K562 (cell line): ENCODE results near the gene PGRMC2. TPM values are rescaled to one million over a fixed set of nuclear protein-coding genes. Genes with fewer than 3 reads are reported as not detected.

ENCODE experiments used
- E2F8 ChIP-seq: fragments of 450-650 bp; IDR thresholded peaks from 2 replicates; pipeline ENCODE4 v1.7.1; 2018; ENCODE audit warnings: mild to moderate bottlenecking, low read depth; ENCODE audit not compliant: partially characterized antibody
- ELK3 ChIP-seq: fragments of 450-650 bp; formaldehyde crosslinking; IDR thresholded peaks from 2 replicates; pipeline ENCODE4 v1.4.0; 2020; ENCODE audit warnings: mild to moderate bottlenecking
- FOXK1 ChIP-seq: sonication (generic); formaldehyde crosslinking; IDR thresholded peaks from 2 replicates; pipeline ENCODE4 v1.8.0; 2022; ENCODE audit warnings: missing genetic modification reagents, mild to moderate bottlenecking, borderline replicate concordance
- GABPA ChIP-seq: fragments of 200-800 bp; sonication (Bioruptor generic); conservative IDR thresholded peaks from 2 replicates; pipeline ENCODE4 v1.6.1; 2016; ENCODE audit warnings: low read depth, missing genetic modification characterization, missing compliant biosample characterization
- MBD2 ChIP-seq: sonication (generic); IDR thresholded peaks from 2 replicates; pipeline ENCODE4 v1.6.1; 2016; ENCODE audit warnings: low read depth, borderline replicate concordance
- MIER1 ChIP-seq: fragments of 450-650 bp; IDR thresholded peaks from 2 replicates; pipeline ENCODE4 v1.6.1; 2016; ENCODE audit warnings: antibody characterized with exemption, mild to moderate bottlenecking, low read depth
- NFIC ChIP-seq: fragments of 450-650 bp; IDR thresholded peaks from 2 replicates; pipeline ENCODE4 v1.6.1; 2017; ENCODE audit warnings: mild to moderate bottlenecking, inconsistent platforms
- PTRF ChIP-seq: fragments of 450-650 bp; IDR thresholded peaks from 2 replicates; pipeline ENCODE4 v1.6.1; 2016; ENCODE audit warnings: mild to moderate bottlenecking, missing genetic modification characterization, missing compliant biosample characterization
- SAP30 ChIP-seq: fragments of 200-600 bp; sonication (generic); IDR thresholded peaks from 2 replicates; pipeline ENCODE4 v1.6.1; 2012; ENCODE audit warnings: borderline replicate concordance, low read depth, mild to moderate bottlenecking, moderate library complexity, low read length, control low read depth, inconsistent platforms; ENCODE audit not compliant: insufficient read depth, poor library complexity, severe bottlenecking
- SIRT6 ChIP-seq: IDR thresholded peaks from one replicate; pipeline ENCODE4 v1.6.1; 2012; ENCODE audit warnings: low read depth, mild to moderate bottlenecking, control low read depth, inconsistent platforms, low read length, moderate library complexity
- SMC3 ChIP-seq: conservative IDR thresholded peaks from 2 replicates; pipeline ENCODE4 v1.6.1; 2011; ENCODE audit warnings: low read depth, low read length, improper control_type of control experiment; ENCODE audit not compliant: insufficient read depth
- U2AF1 ChIP-seq: fragments of 200-400 bp; formaldehyde crosslinking; optimal IDR thresholded peaks from 2 replicates; pipeline ENCODE3; 2017; ENCODE audit warnings: mild to moderate bottlenecking, low read depth, low read length, moderate library complexity
- ZC3H11A ChIP-seq: IDR thresholded peaks from 2 replicates; pipeline ENCODE4 v1.6.1; 2012; ENCODE audit warnings: low read depth, low read length, improper control_type of control experiment
- ZC3H8 ChIP-seq: fragments of 450-650 bp; IDR thresholded peaks from 2 replicates; pipeline ENCODE4 v1.6.1; 2017
- ZKSCAN8 ChIP-seq: fragments of 200-800 bp; sonication (Bioruptor generic); IDR thresholded peaks from 2 replicates; pipeline ENCODE4 v1.6.1; 2016; ENCODE audit warnings: missing genetic modification characterization, missing compliant biosample characterization
- ZNF121 ChIP-seq: sonication (generic); formaldehyde crosslinking; conservative IDR thresholded peaks from 2 replicates; pipeline ENCODE4 v1.8.0; 2022; ENCODE audit warnings: missing genetic modification reagents
- ZNF134 ChIP-seq: fragments of 250-450 bp; sonication (Bioruptor Pico); conservative IDR thresholded peaks from 2 replicates; pipeline ENCODE4 v1.4.0; 2020
- ZNF224 ChIP-seq: sonication (generic); formaldehyde crosslinking; IDR thresholded peaks from 2 replicates; pipeline ENCODE4 v1.8.0; 2022; ENCODE audit warnings: mild to moderate bottlenecking, missing genetic modification reagents
- ZNF75A ChIP-seq: fragments of 450-650 bp; formaldehyde crosslinking; IDR thresholded peaks from 2 replicates; pipeline ENCODE4 v1.4.0; 2020; ENCODE audit warnings: mild to moderate bottlenecking
- polyA plus RNA-seq, 8 experiments: library from polyadenylated mRNA; depleted of rRNA in 4 of 8; stranded (reverse) in 5 of 8; unstranded in 3 of 8; fragments of >200 nt; fragmentation: Nextera tagmentation in 2 of 8; fragmentation: Illumina TruSeq in 1 of 8; extraction: Ambion mirVana in 2 of 8; extraction: Trizol in 1 of 8; gene quantifications; 2 replicates each; pipeline versions ENCODE4 v1.2.1 to v1.2.3, GENCODE V29; 2011 to 2014; ENCODE audit warnings: inconsistent platforms in 1 of 8, missing spikeins in 1 of 8
- total RNA-seq, 7 experiments: library from RNA; depleted of rRNA in 6 of 7; stranded (reverse); fragments of >200 nt in 6 of 7; fragmentation: Illumina TruSeq in 2 of 7; extraction: Trizol in 2 of 7; gene quantifications; 2 replicates each; pipeline versions ENCODE4 v1.2.1 to v1.2.3, GENCODE V29; 2011 to 2021; ENCODE audit warnings: low replicate concordance in 1 of 7
- TF ChIP-seq, protein P1 (sequence below): sonication (generic); formaldehyde crosslinking; IDR thresholded peaks from 2 replicates; pipeline ENCODE4 v1.8.0; 2023; ENCODE audit warnings: mild to moderate bottlenecking, missing genetic modification reagents
- TF ChIP-seq, protein P2 (sequence below), 2 experiments: fragments of 450-650 bp in 1 of 2; sonication (generic) in 1 of 2; formaldehyde crosslinking; conservative IDR thresholded peaks; 2 replicates each; pipeline versions ENCODE4 v1.4.0 to v1.8.1; 2020 to 2022; ENCODE audit warnings: mild to moderate bottlenecking in 1 of 2, missing genetic modification reagents in 1 of 2
- TF ChIP-seq, protein P3 (sequence below): fragments of 250-450 bp; sonication (Bioruptor Pico); IDR thresholded peaks from 2 replicates; pipeline ENCODE4 v1.8.0; 2022; ENCODE audit warnings: inconsistent platforms, mild to moderate bottlenecking, moderate library complexity, borderline replicate concordance

Gene PGRMC2
- total and polyA plus RNA-seq, 9 of the 15 experiments (the other 6 are each of a cell fraction or from before 2014, with no cell fraction given), result 12.4 to 81.3 (median 22.7) TPM

DNA sequence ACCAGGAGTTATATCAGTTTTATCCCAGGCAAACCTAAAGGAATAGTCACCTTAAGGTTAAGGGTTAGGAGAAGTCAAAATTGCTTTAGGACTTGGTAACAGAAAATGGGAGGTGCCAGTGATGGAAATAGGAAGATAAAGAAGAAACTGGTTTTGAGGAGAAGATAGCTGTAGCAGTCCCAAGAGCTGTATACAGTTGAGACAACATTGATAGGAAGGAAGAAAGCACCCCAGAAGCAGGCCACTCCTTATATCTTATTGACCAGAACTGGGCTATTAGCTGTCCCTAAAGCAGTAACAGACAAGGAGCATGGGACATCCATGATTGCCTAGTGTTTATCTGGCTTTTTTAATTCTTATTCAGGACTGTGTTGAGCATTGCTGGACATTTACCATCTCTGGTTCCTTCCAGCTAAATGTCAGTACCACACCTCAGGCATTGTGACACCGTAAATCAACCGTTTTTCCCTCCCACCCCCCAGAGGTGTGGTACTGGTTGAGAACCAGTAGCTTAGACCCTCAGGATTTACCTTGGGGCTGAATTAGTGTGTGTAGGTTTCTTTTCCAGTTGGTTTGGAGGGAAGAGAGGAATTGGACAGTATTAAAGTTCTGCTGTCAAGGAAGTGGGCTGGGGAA lies 2.0 kb upstream of the PGRMC2 start (continued):
- TF ChIP-seq SAP30 (no peak), ZKSCAN8 (CRISPR knock-in tag) (peak; percentile 90), ZNF134 (no peak), ELK3 (CRISPR knock-in tag) (no peak), GABPA (tag) (no peak), ZC3H8 (no peak), PTRF (no peak), FOXK1 (CRISPR knock-in tag) (no peak), NFIC (peak; percentile 15; the same call in 1 of the 2 replicates), SMC3 (no peak), ZNF121 (CRISPR knock-in tag) (no peak), ZNF224 (CRISPR knock-in tag) (no peak), ZC3H11A (no peak), ZNF75A (CRISPR knock-in tag) (no peak), SIRT6 (no peak), U2AF1 (no peak), MIER1 (no peak), E2F8 (no peak), MBD2 (no peak)
- TF ChIP-seq, protein P1, sequence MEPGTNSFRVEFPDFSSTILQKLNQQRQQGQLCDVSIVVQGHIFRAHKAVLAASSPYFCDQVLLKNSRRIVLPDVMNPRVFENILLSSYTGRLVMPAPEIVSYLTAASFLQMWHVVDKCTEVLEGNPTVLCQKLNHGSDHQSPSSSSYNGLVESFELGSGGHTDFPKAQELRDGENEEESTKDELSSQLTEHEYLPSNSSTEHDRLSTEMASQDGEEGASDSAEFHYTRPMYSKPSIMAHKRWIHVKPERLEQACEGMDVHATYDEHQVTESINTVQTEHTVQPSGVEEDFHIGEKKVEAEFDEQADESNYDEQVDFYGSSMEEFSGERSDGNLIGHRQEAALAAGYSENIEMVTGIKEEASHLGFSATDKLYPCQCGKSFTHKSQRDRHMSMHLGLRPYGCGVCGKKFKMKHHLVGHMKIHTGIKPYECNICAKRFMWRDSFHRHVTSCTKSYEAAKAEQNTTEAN, result no peak
- TF ChIP-seq, protein P2, sequence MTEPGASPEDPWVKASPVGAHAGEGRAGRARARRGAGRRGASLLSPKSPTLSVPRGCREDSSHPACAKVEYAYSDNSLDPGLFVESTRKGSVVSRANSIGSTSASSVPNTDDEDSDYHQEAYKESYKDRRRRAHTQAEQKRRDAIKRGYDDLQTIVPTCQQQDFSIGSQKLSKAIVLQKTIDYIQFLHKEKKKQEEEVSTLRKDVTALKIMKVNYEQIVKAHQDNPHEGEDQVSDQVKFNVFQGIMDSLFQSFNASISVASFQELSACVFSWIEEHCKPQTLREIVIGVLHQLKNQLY (CRISPR knock-in tag; conservative IDR thresholded peaks at IDR 0.05), result no peak
- TF ChIP-seq, protein P3, sequence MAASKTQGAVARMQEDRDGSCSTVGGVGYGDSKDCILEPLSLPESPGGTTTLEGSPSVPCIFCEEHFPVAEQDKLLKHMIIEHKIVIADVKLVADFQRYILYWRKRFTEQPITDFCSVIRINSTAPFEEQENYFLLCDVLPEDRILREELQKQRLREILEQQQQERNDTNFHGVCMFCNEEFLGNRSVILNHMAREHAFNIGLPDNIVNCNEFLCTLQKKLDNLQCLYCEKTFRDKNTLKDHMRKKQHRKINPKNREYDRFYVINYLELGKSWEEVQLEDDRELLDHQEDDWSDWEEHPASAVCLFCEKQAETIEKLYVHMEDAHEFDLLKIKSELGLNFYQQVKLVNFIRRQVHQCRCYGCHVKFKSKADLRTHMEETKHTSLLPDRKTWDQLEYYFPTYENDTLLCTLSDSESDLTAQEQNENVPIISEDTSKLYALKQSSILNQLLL, result no peak
